G401.6 (cell line): Measurements from ENCODE around the gene SLC25A47.
"Not testable (repeated sequence)": the region's sequence is repeated elsewhere in the genome, so short reads cannot be mapped to it uniquely, and the experiment has no call there.

Experiments used
- FAIRE-seq: peaks from 2 replicates; lab custom pipeline; 2012; peaks lifted over from hg19 to GRCh38; lab: Jason Lieb, UNC

The SLC25A47 gene

GRCh38 chr14:100305324-100306100 is 17.6 kb upstream of the SLC25A47 start:
- FAIRE-seq = no peak

GRCh38 chr14:100306101-100306997 is 16.8 kb upstream of the SLC25A47 start, which contains the start of gene SLC25A29:
Gene SLC25A29, minus strand, starts transcription at chr14:100306444. Its CDS starts 212 bp downstream, at chr14:100306232.
- no peak for FAIRE-seq

- no peak for FAIRE-seq
Measured at GRCh38 chr14:100306998-100307765, 16.0 kb upstream of the SLC25A47 start.

- no peak for FAIRE-seq
Measured at GRCh38 chr14:100307766-100308426, 15.2 kb upstream of the SLC25A47 start.

- FAIRE-seq = not testable (repeated sequence)
Measured at GRCh38 chr14:100308427-100308792, 14.7 kb upstream of the SLC25A47 start.

- FAIRE-seq = no peak
Measured at GRCh38 chr14:100309028-100309737, 14.0 kb upstream of the SLC25A47 start.

- FAIRE-seq = not testable (repeated sequence)
Measured at GRCh38 chr14:100312110-100312876, 10.8 kb upstream of the SLC25A47 start.

- no peak for FAIRE-seq
Measured at GRCh38 chr14:100312877-100313400, 10.2 kb upstream of the SLC25A47 start.

GRCh38 chr14:100313464-100314230 is 9.5 kb upstream of the SLC25A47 start:
- no peak for FAIRE-seq

- FAIRE-seq = no peak
Measured at GRCh38 chr14:100314724-100315123, 8.4 kb upstream of the SLC25A47 start.

- FAIRE-seq = no peak
Measured at GRCh38 chr14:100317389-100317788, 5.8 kb upstream of the SLC25A47 start.

GRCh38 chr14:100317912-100318808 is 5.0 kb upstream of the SLC25A47 start:
- FAIRE-seq = no peak

GRCh38 chr14:100320157-100320856 is 2.8 kb upstream of the SLC25A47 start:
- no peak for FAIRE-seq

- no peak for FAIRE-seq
Measured at GRCh38 chr14:100321473-100322137, 1.5 kb upstream of the SLC25A47 start.

- no peak for FAIRE-seq
Measured at GRCh38 chr14:100322138-100322957, 791 bp upstream of the SLC25A47 start.

GRCh38 chr14:100323942-100324307 is 786 bp downstream of the SLC25A47 start:
- no peak for FAIRE-seq
